GM19452 (cell line): ENCODE results near the gene PIEZO1.
"Not testable (repeated sequence)": the region's sequence is repeated elsewhere in the genome, so short reads cannot be mapped to it uniquely, and the experiment has no call there.

Experiments
- ATAC-seq: cut with Tn5 transposase; IDR thresholded peaks from one replicate; pipeline ENCODE4 v1.9.1; 2021; ENCODE audit not compliant: unreplicated experiment

PIEZO1 gene

GRCh38 chr16:88678224-88678979, 106.6 kb downstream of the PIEZO1 start:
- no peak for ATAC-seq

GRCh38 chr16:88677721-88678120, 107.3 kb downstream of the PIEZO1 start:
- ATAC-seq: no peak

DNA sequence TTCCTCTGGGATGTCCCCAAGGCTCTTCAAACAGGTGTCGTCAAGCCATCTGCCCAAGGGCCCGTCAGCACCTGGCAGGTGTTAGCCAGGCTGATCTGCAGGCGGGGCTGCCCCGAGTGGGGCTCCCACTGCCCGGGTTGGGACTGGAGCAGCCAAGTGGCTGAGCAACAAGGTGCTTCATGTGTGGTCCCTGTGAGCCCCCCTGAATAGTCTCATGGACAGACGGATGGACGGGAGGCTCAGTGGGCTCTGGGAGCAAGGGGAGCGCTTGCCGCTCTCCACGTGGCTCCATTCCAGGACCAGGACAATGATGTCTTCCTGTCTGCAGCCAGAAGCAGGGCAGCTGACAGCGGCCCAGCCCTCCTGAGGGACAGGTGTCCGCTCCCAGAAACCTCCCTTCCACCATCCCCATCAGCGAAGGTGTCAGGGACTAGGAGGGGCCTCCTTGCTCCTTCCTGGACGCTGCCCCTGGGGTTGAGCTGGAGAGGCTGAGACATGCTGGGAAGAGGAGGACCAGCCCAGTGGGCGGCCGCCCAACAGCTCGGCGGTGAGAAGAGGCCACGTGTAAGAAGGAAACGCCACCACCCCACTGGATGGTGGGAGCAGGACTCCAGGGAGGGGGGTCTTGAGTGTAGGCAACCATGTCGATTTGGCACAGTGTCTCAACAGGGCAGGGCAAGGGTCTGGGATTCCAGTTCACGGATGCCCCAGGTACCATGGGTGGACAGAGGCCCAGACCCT, 108.3 kb downstream of the PIEZO1 start:
- ATAC-seq: no peak

DNA sequence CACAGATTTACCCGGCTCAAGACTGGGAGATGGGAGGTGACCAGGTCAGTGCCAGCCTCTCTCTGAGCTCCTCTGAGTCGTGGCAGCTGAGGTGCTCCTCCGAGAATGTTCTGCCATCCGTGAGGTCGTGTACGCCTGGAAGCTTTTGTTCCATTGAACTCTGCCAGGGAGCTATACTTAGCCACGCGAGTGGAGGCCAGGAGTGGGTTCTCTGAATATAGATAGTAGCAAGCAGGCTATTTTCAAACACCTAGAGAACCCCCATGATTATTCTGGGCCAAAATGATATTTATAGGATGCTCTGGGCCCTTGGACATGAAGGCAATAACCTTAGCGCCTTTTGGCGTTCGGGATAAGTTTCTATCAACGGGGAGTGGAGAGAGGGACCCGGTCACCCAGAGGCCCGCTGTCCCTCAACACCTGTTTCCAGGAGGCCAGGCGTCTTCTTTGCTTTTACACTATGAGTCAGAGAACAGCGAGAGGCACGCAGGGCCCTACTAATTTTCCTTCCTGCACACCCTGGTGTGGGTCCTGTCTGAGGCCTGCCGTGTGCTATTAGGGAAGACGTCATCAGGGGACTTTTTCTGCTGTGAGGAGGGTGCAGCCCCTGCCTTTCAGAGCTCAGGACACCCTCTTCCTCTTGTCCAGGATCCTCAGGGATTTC, 111.2 kb downstream of the PIEZO1 start:
- ATAC-seq: no peak

- no peak for ATAC-seq
These were observed 112.2 kb downstream of the PIEZO1 start for GRCh38 chr16:88672776-88673175.

- ATAC-seq: no peak
These were observed 113.2 kb downstream of the PIEZO1 start for GRCh38 chr16:88671806-88672205.

GRCh38 chr16:88669980-88670379, 115.0 kb downstream of the PIEZO1 start:
- no peak for ATAC-seq

- ATAC-seq: not testable (repeated sequence)
These were observed 115.5 kb downstream of the PIEZO1 start for GRCh38 chr16:88669493-88669892.

DNA sequence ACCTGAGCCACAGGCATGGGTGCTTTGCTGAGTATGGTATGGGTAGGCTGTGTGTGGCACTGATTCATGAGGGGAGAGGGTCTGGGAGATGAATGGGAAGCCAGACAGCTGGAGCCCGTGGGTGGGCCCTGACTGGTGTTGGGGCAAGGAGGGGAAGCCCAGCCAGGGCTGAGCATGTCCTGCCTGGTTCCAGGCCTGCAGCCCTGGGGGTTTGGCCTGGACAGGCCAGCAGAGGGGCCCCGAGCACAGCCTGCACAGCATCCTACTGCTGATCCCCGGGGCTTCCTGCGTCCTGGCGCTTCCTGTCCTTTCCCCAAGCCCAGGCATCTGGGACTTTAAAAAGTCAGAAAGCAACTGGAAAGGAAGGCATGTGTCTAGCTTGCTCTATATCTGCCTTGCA, 117.6 kb downstream of the PIEZO1 start:
- ATAC-seq: no peak

- no peak for ATAC-seq
These were observed 119.5 kb downstream of the PIEZO1 start for GRCh38 chr16:88665570-88665969.
